SKM-1 treated with dmso at 0.1 percent for 144 hours (cell line): ENCODE results near the gene HCK.
"Not testable (repeated sequence)": the region's sequence is repeated elsewhere in the genome, so short reads cannot be mapped to it uniquely, and the experiment has no call there.

ENCODE experiments used
- DNase-seq: peaks from one replicate; lab custom pipeline; 2025; ENCODE audit not compliant: unreplicated experiment; lab: John Stamatoyannopoulos, UW

The HCK gene

GRCh38 chr20:32089637-32090362 lies 37.8 kb downstream of the HCK start:
- no peak for DNase-seq

- DNase-seq = peak; percentile 47
These were observed 39.9 kb downstream of the HCK start for GRCh38 chr20:32091888-32092346.

- DNase-seq = no peak
These were observed 46.7 kb downstream of the HCK start for GRCh38 chr20:32098786-32099185.

GRCh38 chr20:32108814-32109391 lies 56.9 kb downstream of the HCK start:
- DNase-seq = no peak

- DNase-seq = peak; percentile 92
These were observed 57.5 kb downstream of the HCK start, which contains the start of gene TM9SF4 for GRCh38 chr20:32109392-32110172. Gene TM9SF4, plus strand, starts transcription at chr20:32109714. Its CDS starts 27 bp downstream, at chr20:32109741.

- DNase-seq = no peak
These were observed 58.2 kb downstream of the HCK start for GRCh38 chr20:32110173-32110704.

GRCh38 chr20:32110727-32111126 lies 58.7 kb downstream of the HCK start:
- DNase-seq = no peak

GRCh38 chr20:32111156-32111686 lies 59.2 kb downstream of the HCK start:
- no peak for DNase-seq

- DNase-seq = peak; percentile 23
These were observed 59.7 kb downstream of the HCK start for GRCh38 chr20:32111753-32112152.

- peak; percentile 91 for DNase-seq
These were observed 60.8 kb downstream of the HCK start for GRCh38 chr20:32112841-32113240.

- DNase-seq = no peak
These were observed 61.7 kb downstream of the HCK start for GRCh38 chr20:32113591-32114260.

- DNase-seq = no peak
These were observed 62.4 kb downstream of the HCK start for GRCh38 chr20:32114305-32114960.

- DNase-seq = no peak
These were observed 63.2 kb downstream of the HCK start for GRCh38 chr20:32115211-32115767.

- DNase-seq = no peak
These were observed 64.1 kb downstream of the HCK start for GRCh38 chr20:32116079-32116521.

GRCh38 chr20:32116796-32117195 lies 64.8 kb downstream of the HCK start:
- DNase-seq = not testable (repeated sequence)

GRCh38 chr20:32118427-32118826 lies 66.4 kb downstream of the HCK start:
- not testable (repeated sequence) for DNase-seq

GRCh38 chr20:32119734-32120133 lies 67.7 kb downstream of the HCK start:
- no peak for DNase-seq

- not testable (repeated sequence) for DNase-seq
These were observed 69.9 kb downstream of the HCK start for GRCh38 chr20:32121908-32122307.

- DNase-seq = no peak
These were observed 71.0 kb downstream of the HCK start for GRCh38 chr20:32123088-32123487.
